ENCODE measurements around the gene UBE2Q1. TPM values are rescaled to one million over a fixed set of nuclear protein-coding genes. Genes with fewer than 3 reads are reported as not detected.

Gene UBE2Q1
- total and polyA plus RNA-seq, 4 donors, result 8.2 to 22.0 (median 14.2) TPM

DNA sequence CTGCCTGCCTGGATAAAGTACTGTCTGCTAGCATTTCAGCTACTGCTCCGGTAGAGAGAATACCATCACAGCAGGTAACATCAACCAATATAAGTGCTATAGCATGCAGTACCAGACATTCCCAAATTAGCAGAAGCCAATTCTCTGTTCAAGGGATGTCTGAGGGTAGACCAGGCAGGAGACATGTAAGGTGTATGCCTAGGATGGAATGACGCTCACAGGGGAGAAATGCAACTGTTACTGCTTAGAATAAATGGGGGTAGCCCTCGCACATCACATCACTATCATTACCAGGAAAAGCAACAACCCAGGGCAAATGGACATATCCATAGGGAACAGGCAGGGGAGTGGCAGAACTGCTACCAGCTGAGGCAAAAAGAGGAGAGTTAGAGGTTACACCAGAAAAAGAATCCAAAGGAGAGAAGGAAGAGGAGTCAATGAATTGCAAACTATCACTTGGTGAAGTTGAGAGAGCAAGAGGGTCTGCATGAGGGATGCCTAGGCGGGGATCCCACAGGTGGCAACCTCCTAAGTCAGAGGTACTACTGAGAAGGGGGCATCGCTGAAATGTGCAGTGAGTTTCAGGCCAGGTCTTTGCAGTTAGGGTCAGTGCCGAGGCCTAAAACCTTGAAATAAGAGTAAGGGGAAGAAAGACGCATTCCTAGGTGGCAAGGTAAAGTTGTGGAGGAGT, 1.1 kb downstream of the UBE2Q1 start:
- Histone ChIP-seq H3K36me3 (ENCODE audit: control insufficient read depth in 4 of 4, insufficient read depth in 3 of 4, low read depth in 1 of 4, low read length in 3 of 4) (peaks cover 12 to 34% (median 31%) of the 10 kb centered on the region in 4 donors), H3K4me3 (ENCODE audit: low read depth in 1 of 3, low read length in 3 of 3) (peak overlapping the region; percentile 92 to 96 (median 93)), H3K9ac (ENCODE audit: low read depth in 1 of 2, low read length in 2 of 2) (peak overlapping the region; percentile 43 to 77), H3K27ac (ENCODE audit: low read depth in 1 of 2, low read length in 2 of 2) (peak overlapping the region in 1 of 2 donors; percentile 95), H3K4me1 (ENCODE audit: control insufficient read depth in 4 of 4, insufficient read depth in 4 of 4, low read length in 3 of 4) (peaks cover 2 to 31% (median 23%) of the 10 kb centered on the region in 4 donors), H3K9me3 (ENCODE audit: control insufficient read depth in 4 of 4, low read length in 3 of 4) (no peaks in the 10 kb centered on the region), H3K27me3 (ENCODE audit: control insufficient read depth in 4 of 4, insufficient read depth in 4 of 4, low read length in 3 of 4) (no peaks in the 10 kb centered on the region)
- no peak for DNase-seq (ENCODE audit: low spot score)
- TF ChIP-seq ZBTB33 (IDR thresholded peaks at IDR 0.05) (no peak), TAF1 (conservative IDR thresholded peaks at IDR 0.05) (no peak), FOXA1 (IDR thresholded peaks at IDR 0.05) (no peak), NR2F2 (IDR thresholded peaks at IDR 0.05) (no peak), FOXA2 (IDR thresholded peaks at IDR 0.05) (no peak), SP1 (IDR thresholded peaks at IDR 0.05) (no peak), HNF4G (IDR thresholded peaks at IDR 0.05) (no peak), RXRA (IDR thresholded peaks at IDR 0.05) (no peak), HNF4A (conservative IDR thresholded peaks at IDR 0.05) (no peak), ATF3 (IDR thresholded peaks at IDR 0.05) (no peak), YY1 (IDR thresholded peaks at IDR 0.05) (no peak), EGR1 (IDR thresholded peaks at IDR 0.05; ENCODE audit: low read depth in 2 of 2) (no peak), REST (IDR thresholded peaks at IDR 0.05) (no peak), RAD21 (IDR thresholded peaks at IDR 0.05) (no peak), JUND (IDR thresholded peaks at IDR 0.05) (no peak), GABPA (IDR thresholded peaks at IDR 0.05 in 1 of 2, conservative IDR thresholded peaks at IDR 0.05 in 1 of 2) (no peak)
- TF ChIP-seq, protein P1, sequence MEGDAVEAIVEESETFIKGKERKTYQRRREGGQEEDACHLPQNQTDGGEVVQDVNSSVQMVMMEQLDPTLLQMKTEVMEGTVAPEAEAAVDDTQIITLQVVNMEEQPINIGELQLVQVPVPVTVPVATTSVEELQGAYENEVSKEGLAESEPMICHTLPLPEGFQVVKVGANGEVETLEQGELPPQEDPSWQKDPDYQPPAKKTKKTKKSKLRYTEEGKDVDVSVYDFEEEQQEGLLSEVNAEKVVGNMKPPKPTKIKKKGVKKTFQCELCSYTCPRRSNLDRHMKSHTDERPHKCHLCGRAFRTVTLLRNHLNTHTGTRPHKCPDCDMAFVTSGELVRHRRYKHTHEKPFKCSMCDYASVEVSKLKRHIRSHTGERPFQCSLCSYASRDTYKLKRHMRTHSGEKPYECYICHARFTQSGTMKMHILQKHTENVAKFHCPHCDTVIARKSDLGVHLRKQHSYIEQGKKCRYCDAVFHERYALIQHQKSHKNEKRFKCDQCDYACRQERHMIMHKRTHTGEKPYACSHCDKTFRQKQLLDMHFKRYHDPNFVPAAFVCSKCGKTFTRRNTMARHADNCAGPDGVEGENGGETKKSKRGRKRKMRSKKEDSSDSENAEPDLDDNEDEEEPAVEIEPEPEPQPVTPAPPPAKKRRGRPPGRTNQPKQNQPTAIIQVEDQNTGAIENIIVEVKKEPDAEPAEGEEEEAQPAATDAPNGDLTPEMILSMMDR (IDR thresholded peaks at IDR 0.05; ENCODE audit: low read depth, low read length, missing input control), result no peak
- TF ChIP-seq, protein P2, sequence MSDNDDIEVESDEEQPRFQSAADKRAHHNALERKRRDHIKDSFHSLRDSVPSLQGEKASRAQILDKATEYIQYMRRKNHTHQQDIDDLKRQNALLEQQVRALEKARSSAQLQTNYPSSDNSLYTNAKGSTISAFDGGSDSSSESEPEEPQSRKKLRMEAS (IDR thresholded peaks at IDR 0.05), result no peak
- WGBS, result 24% methylated on average over 7 of the region's 7 CpGs
